ENCODE data around the gene DENND5A.

GRCh38 chr11:9274499-9275258 lies 9.5 kb upstream of the DENND5A start:
- TF ChIP-seq CTCF (IDR thresholded peaks at IDR 0.05; ENCODE audit: control extremely low read depth in 1 of 3, insufficient read depth in 1 of 3, low read depth in 1 of 3, low read length in 3 of 3) (no peak), CREB1 (IDR thresholded peaks at IDR 0.05) (no peak), POLR2A (IDR thresholded peaks at IDR 0.05; ENCODE audit: control extremely low read depth in 1 of 2, low read depth in 2 of 2, low read length in 2 of 2) (no peak)

Measured in H1 (cell line).